GM19328 (cell line): ENCODE measurements around the gene TXNRD1.
A peak's percentile ranks its signal among the peaks of the same experiment; 100 is the strongest.
"Not testable (repeated sequence)": the region's sequence is repeated elsewhere in the genome, so short reads cannot be mapped to it uniquely, and the experiment has no call there.

ENCODE experiments used
- ATAC-seq: cut with Tn5 transposase; IDR thresholded peaks from one replicate; pipeline ENCODE4 v1.9.1; 2021; ENCODE audit warnings: mild to moderate bottlenecking, moderate library complexity; ENCODE audit not compliant: unreplicated experiment

Gene TXNRD1

DNA sequence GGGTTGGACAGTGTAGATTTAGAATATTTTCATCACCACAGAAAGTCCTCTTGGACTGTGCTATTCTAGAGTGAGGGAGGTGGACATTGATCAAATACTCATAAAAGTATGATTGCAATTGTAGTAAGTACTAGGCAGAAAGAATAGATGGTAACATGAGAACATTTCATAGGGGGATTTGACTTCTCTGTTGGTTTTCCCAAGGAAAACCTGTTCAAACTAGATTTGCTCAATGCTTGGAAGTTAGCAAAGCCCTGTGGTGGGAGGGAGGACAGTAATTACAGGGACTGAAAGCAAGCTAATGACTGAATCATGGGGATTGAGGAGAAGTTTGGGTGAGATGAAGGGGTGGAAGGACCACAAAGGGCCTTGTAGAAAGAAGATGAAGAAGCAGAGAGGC lies 63.6 kb downstream of the TXNRD1 start:
- ATAC-seq, result no peak

DNA sequence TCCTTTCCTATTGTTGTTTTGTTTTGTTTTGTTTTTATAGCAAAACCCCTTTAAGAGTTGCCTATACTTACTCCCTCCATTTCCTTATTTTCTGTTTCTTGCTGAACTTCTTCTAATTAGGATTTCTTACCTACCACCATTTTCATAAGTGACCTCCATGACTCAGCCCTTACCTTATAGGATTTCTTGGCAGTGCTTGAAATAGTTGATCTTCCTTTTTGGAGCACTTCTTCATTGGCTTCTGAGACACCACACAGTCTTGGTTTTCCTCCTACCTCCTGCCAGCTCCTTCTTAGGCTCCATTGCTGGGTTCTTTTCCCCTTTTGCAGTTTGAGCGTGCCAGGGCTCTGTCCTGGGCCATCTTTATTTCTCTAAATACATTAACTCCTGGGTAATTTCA lies 64.5 kb downstream of the TXNRD1 start:
- no peak for ATAC-seq

DNA sequence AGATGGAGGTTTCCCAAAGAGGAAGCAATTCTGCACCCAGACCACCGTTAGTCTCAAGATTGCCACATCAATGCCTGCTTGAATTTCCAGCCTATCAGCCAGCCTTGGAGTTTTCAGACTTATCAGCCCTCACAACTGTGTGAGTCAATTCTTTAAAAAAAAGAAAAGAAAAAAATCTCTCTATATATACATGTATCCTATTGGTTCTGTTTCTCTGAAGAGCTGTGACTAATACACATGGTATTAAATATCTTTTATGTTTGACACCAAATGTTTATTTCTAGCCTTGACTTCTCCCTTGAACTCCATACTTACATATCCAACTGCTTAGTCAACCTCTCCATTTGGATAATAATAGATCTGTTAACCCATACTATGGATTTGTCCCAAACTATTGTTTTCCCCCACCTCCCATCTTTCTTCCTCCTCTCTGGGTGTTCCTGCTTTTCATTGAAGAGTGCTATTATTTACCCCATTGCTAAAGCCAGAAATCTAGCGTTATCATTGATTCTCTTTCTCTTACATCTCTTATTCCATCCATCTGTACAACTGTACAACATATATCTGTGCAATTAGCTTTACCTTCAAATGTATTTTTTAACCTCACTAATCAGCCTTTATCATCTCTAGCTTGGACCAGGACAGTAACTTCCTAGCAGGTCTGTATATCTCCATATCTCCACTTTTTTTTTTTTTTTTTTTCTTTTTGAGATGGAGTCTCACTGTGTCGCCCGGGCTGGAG lies 65.3 kb downstream of the TXNRD1 start:
- no peak for ATAC-seq

DNA sequence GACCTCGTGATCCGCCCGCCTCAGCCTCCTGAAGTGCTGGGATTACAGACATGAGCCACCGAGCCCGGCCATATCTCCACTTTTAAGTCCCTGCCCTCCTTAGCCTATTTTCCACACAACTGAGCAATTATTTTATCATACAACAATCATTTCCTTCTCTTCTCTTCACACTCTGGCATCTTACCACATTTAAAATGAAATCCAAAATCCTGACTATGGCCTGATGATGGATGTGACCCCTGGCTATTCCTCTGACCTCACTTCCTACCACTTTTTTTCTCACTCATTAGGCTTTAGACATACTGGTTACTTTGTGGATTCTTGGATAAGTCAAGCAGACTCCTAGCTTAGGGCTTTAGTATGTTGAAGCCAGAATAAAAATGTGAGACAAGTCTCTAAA lies 66.1 kb downstream of the TXNRD1 start:
- no peak for ATAC-seq

DNA sequence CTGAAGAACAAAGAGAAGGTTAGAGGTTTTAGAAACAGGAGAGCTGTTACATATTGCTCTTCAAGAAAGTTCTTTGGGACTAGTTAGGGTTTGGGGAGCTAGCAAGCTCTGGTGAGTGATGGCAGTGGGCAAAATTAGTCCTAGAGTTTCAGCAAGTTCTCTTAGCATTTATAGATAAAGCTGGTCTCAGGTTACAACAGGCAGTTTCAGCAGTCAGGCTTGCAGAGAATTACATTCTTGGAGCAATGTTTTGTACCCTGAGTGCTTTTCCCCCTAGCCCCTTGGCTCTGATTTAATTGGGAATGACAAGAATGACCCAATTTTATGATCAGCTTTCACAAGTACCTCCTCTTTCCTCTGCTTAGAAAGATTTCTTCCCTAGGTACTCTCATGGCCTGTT lies 66.5 kb downstream of the TXNRD1 start:
- no peak for ATAC-seq

GRCh38 chr12:104285740-104286515 lies 70.3 kb downstream of the TXNRD1 start:
- no peak for ATAC-seq

DNA sequence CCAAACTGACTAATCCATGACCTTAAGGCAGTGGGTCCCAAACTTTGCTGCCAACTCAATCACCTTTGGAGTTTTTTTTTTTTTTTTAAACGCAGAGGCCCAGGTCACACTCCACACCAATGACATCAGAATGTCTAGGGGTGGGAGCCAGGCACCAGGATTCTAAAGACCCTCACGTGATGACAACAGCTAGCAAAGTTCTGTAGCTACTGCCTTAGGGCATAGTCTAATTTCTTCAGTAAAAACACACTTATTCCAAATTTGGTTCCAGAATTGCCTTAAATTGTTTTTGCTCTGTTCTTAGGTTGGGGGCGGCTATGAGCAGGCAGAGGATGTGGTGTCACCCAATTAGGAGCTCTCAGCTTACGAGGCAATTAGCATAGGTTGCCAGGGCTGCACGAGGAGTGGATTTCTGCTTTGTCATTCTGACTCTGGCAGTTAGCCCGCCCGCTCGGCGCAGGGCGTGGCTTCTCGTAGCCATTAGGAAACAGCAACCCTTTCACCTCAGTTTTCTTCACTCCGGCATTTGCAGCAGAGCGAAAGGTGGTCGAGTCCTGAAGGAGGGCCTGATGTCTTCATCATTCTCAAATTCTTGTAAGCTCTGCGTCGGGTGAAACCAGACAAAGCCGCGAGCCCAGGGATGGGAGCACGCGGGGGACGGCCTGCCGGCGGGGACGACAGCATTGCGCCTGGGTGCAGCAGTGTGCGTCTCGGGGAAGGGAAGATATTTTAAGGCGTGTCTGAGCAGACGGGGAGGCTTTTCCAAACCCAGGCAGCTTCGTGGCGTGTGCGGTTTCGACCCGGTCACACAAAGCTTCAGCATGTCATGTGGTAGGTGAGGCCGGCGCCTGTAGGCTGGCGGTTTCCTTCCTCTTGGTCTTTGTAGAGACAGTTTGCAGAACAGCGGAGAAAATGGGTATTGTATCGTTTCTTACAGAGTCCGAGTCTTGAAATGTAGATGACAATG lies 71.2 kb downstream of the TXNRD1 start:
- peak; percentile 86 for ATAC-seq

- no peak for ATAC-seq
Measured at GRCh38 chr12:104288635-104289274, 73.2 kb downstream of the TXNRD1 start.

DNA sequence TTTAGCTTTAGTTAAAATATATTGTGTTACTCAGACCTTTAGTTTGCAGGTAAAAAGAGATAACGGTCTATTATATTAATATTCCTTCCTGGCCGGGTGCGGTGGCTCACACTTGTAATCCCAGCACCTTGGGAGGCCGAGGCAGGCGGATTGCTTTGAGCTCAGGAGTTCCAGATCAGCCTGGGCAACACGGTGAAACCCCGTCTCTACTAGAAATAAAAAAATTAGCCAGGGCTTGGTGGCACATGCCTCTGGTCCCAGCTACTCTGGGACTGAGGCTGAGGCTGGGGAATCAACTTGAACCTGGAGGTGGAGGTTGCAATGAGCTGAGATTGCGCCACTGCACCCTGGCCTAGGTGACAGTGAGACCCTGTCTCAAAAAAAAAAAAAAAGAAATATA lies 74.7 kb downstream of the TXNRD1 start:
- no peak for ATAC-seq

DNA sequence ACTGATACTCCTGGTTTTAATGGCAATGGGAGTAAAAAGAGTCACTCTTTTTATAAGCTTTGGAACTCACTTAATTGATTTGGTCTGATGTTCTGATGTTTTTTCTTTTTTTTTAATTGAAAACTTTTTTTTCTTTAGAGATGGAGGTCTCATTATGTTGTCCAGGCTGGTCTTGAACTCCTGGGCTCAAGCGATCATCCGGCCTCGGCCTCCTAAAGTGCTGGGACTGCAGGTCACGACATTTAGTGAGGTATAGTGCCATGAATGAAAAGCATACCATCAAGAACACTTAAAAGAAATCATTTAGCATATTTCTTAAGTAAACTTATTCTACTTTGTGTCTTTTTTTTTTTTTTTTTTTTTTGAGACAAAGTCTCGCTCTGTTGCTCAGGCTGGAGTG lies 75.3 kb downstream of the TXNRD1 start:
- ATAC-seq, result no peak

- no peak for ATAC-seq
Measured at GRCh38 chr12:104291867-104292524, 76.4 kb downstream of the TXNRD1 start.

- ATAC-seq, result no peak
Measured at GRCh38 chr12:104292872-104293794, 77.6 kb downstream of the TXNRD1 start.

- ATAC-seq, result not testable (repeated sequence)
Measured at GRCh38 chr12:104294158-104294859, 78.7 kb downstream of the TXNRD1 start.

GRCh38 chr12:104294927-104295668 lies 79.5 kb downstream of the TXNRD1 start:
- no peak for ATAC-seq

DNA sequence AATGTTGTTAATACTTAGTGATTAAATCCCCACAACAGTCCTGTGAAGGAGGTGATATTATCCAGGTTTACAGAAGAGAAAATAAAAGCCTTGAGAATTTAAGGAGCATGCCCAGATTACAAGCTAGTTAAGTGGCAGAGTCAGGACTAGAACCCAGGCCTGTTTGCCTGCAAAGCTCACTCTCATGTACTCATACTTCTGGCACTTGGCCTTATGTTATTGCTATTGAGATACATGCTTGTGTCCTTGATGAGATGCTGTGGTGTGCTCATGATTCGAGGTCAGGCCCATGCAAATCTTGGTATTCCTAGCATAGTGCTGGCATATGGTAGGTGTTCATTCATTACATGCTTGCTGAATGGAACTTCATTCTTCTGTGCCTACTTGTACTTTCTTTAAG lies 80.4 kb downstream of the TXNRD1 start:
- no peak for ATAC-seq

GRCh38 chr12:104296718-104297117 lies 81.1 kb downstream of the TXNRD1 start:
- no peak for ATAC-seq

DNA sequence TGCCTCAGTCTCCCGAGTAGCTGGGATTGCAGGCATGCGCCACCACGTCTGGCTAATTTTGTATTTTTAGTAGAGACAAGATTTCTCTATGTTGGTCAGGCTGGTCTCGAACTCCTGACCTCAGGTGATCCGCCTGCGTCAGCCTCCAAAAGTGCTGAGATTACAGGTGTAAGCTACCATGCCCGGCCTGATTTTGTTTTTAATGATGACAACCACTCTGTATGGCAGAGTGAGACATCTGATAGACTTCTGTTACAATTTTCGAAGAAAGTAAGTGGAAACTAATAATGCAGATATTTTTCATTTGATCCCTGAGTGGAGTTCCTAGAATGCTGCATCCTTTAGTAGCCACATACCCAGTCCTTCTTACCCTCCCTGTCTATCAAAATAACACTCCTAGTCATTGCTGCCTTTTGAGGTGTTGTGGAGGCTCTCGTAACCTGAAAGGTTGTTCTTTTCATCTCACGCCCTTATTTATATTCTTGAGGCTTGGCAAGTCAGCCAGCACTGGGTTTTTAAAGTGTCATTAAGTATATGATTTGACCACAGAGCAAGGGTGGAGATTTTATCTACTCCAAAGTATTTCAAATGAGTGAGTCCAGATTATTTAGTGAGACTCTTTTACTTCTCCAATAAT lies 82.0 kb downstream of the TXNRD1 start:
- no peak for ATAC-seq
